Measurements from ENCODE around the gene PDE3B.
"Not testable (repeated sequence)": the region's sequence is repeated elsewhere in the genome, so short reads cannot be mapped to it uniquely, and the experiment has no call there.

DNA sequence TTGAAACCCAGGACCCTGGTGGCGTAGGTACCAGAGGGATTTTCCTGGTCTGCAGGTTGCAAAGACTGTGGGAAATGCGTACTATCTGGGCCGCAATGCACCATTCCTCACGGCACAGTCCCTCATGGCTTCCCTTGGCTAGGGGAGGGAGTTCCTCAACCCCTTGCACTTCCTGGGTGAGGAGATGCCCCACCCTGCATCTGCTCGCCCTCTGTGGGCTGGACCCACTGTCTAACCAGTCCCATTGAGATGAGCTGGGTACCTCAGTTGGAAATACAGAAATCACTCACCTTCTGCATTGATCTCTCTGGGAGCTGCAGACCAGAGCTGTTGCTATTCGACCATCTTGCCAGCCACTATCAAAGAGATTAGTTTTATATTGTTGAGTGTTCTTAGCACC lies 100.1 kb downstream of the PDE3B start:
- not testable (repeated sequence) for TF ChIP-seq CEBPB (IDR thresholded peaks at IDR 0.05; ENCODE audit: low read depth, low read length); POLR2A (IDR thresholded peaks at IDR 0.05; ENCODE audit: control extremely low read depth in 1 of 2, low read depth in 2 of 2, low read length in 2 of 2); CTCF (IDR thresholded peaks at IDR 0.05; ENCODE audit: control extremely low read depth in 1 of 3, insufficient read depth in 1 of 3, low read depth in 1 of 3, low read length in 3 of 3); BACH1 (IDR thresholded peaks at IDR 0.05; ENCODE audit: low read length); JUN (IDR thresholded peaks at IDR 0.05; ENCODE audit: low read depth, low read length); CBX8 (IDR thresholded peaks at IDR 0.05; ENCODE audit: borderline replicate concordance, low read depth, low read length); EP300 (IDR thresholded peaks at IDR 0.05; ENCODE audit: borderline replicate concordance in 1 of 2, low read depth in 2 of 2, low read length in 2 of 2)

Data from H1 (cell line).